WTC11 (cell line): ENCODE measurements around the gene MACO1. TPM values are rescaled to one million over a fixed set of nuclear protein-coding genes. Genes with fewer than 3 reads are reported as not detected.

Source experiments
- ATAC-seq: fragments of 200-7000 bp; cut with Tn5 transposase; 2 replicates; pipeline ENCODE4 v1.10.0; 2021; ENCODE audit warnings: mild to moderate bottlenecking, moderate library complexity
- CTCF ChIA-PET: fragments of 300-600 bp; sonication (Branson Sonifier 250); formaldehyde crosslinking; loops from one replicate; lab custom pipeline; 2021; ENCODE audit warnings: antibody characterized with exemption; lab: Charles Lee
- POLR2A ChIA-PET: fragments of 350-600 bp; sonication (Branson Sonifier 250); formaldehyde crosslinking; loops from one replicate; lab custom pipeline; 2021; ENCODE audit warnings: antibody characterized with exemption; lab: Charles Lee
- DNase-seq: peaks from one replicate; pipeline ENCODE4 v3.0.0; 2021; ENCODE audit warnings: low spot score
- H3K27ac Mint-ChIP-seq: 2 replicates; pipeline ENCODE4 v1.8.0; 2021; ENCODE audit warnings: mixed read lengths
- H3K27me3 Mint-ChIP-seq: 2 replicates; pipeline ENCODE4 v1.8.0; 2021; ENCODE audit warnings: low read depth, mild to moderate bottlenecking, moderate library complexity, mixed read lengths
- H3K36me3 Mint-ChIP-seq: 2 replicates; pipeline ENCODE4 v1.8.0; 2021; ENCODE audit warnings: mixed read lengths
- H3K4me1 Mint-ChIP-seq: 2 replicates; pipeline ENCODE4 v1.8.0; 2022; ENCODE audit warnings: mixed read lengths
- H3K4me3 Mint-ChIP-seq: 2 replicates; pipeline ENCODE4 v1.8.0; 2021; ENCODE audit warnings: mild to moderate bottlenecking, moderate library complexity, mixed read lengths
- H3K9me3 Mint-ChIP-seq: 2 replicates; pipeline ENCODE4 v1.8.0; 2021; ENCODE audit warnings: mixed read lengths
- ARID4B ChIP-seq: sonication (generic); formaldehyde crosslinking; IDR thresholded peaks from 2 replicates; pipeline ENCODE4 v1.8.0; 2023; ENCODE audit warnings: missing genetic modification reagents, mild to moderate bottlenecking, borderline replicate concordance
- ATF1 ChIP-seq: sonication (generic); formaldehyde crosslinking; IDR thresholded peaks from 2 replicates; pipeline ENCODE4 v1.8.1; 2023; ENCODE audit warnings: mild to moderate bottlenecking, moderate library complexity, missing genetic modification reagents
- ATF2 ChIP-seq: sonication (generic); formaldehyde crosslinking; IDR thresholded peaks from 2 replicates; pipeline ENCODE4 v1.8.1; 2022; ENCODE audit warnings: low read depth, missing genetic modification reagents, borderline replicate concordance
- E2F4 ChIP-seq: sonication (generic); formaldehyde crosslinking; IDR thresholded peaks from 2 replicates; pipeline ENCODE4 v1.8.1; 2022; ENCODE audit warnings: low read depth, mild to moderate bottlenecking, moderate library complexity, missing genetic modification reagents, borderline replicate concordance
- FOXJ3 ChIP-seq: sonication (generic); formaldehyde crosslinking; IDR thresholded peaks from 2 replicates; pipeline ENCODE4 v1.9.0; 2021; ENCODE audit warnings: missing genetic modification reagents, mild to moderate bottlenecking, borderline replicate concordance
- FOXK1 ChIP-seq: sonication (generic); formaldehyde crosslinking; IDR thresholded peaks from 2 replicates; pipeline ENCODE4 v1.8.0; 2022; ENCODE audit warnings: mild to moderate bottlenecking, moderate library complexity, missing genetic modification reagents
- FOXP1 ChIP-seq: sonication (generic); formaldehyde crosslinking; IDR thresholded peaks from 2 replicates; pipeline ENCODE4 v1.8.0; 2022; ENCODE audit warnings: missing genetic modification reagents, mild to moderate bottlenecking, moderate library complexity, borderline replicate concordance
- GRHL2 ChIP-seq: fragments of 250-450 bp; sonication (Bioruptor Pico); IDR thresholded peaks from 2 replicates; pipeline ENCODE4 v1.8.0; 2022; ENCODE audit warnings: mild to moderate bottlenecking, moderate library complexity; ENCODE audit not compliant: insufficient replicate concordance, severe bottlenecking
- JUN ChIP-seq: sonication (generic); formaldehyde crosslinking; IDR thresholded peaks from 2 replicates; pipeline ENCODE4 v1.8.0; 2023; ENCODE audit warnings: mild to moderate bottlenecking, missing genetic modification reagents
- NR1H2 ChIP-seq: sonication (generic); formaldehyde crosslinking; IDR thresholded peaks from 2 replicates; pipeline ENCODE4 v1.9.0; 2021; ENCODE audit warnings: mild to moderate bottlenecking, moderate library complexity, missing genetic modification reagents
- NR3C1 ChIP-seq: sonication (generic); formaldehyde crosslinking; conservative IDR thresholded peaks from 2 replicates; pipeline ENCODE4 v1.8.1; 2023; ENCODE audit warnings: low read depth, mild to moderate bottlenecking, missing genetic modification reagents
- OVOL2 ChIP-seq: fragments of 250-450 bp; sonication (Bioruptor Pico); IDR thresholded peaks from 2 replicates; pipeline ENCODE4 v1.9.0; 2021; ENCODE audit warnings: mild to moderate bottlenecking, borderline replicate concordance
- PREB ChIP-seq: sonication (generic); formaldehyde crosslinking; IDR thresholded peaks from 2 replicates; pipeline ENCODE4 v1.8.1; 2022; ENCODE audit warnings: mild to moderate bottlenecking, missing genetic modification reagents, moderate library complexity, borderline replicate concordance
- PRRX2 ChIP-seq: fragments of 250-450 bp; sonication (Bioruptor Pico); IDR thresholded peaks from 2 replicates; pipeline ENCODE4 v1.8.0; 2021; ENCODE audit warnings: mild to moderate bottlenecking
- STAT6 ChIP-seq: sonication (generic); formaldehyde crosslinking; conservative IDR thresholded peaks from 2 replicates; pipeline ENCODE4 v1.8.1; 2023; ENCODE audit warnings: mild to moderate bottlenecking, low read depth, missing genetic modification reagents, moderate library complexity
- ZNF138 ChIP-seq: sonication (generic); formaldehyde crosslinking; conservative IDR thresholded peaks from 2 replicates; pipeline ENCODE4 v1.8.1; 2022; ENCODE audit warnings: mild to moderate bottlenecking, moderate library complexity, missing genetic modification reagents
- ZNF263 ChIP-seq: sonication (generic); formaldehyde crosslinking; IDR thresholded peaks from 2 replicates; pipeline ENCODE4 v1.8.1; 2022; ENCODE audit warnings: low read depth, mild to moderate bottlenecking, moderate library complexity, missing genetic modification reagents
- ZNF416 ChIP-seq: fragments of 250-450 bp; sonication (Bioruptor Pico); IDR thresholded peaks from 2 replicates; pipeline ENCODE4 v1.9.0; 2021; ENCODE audit warnings: mild to moderate bottlenecking, inconsistent platforms
- ZNF532 ChIP-seq: fragments of 250-450 bp; sonication (Bioruptor Pico); IDR thresholded peaks from 2 replicates; pipeline ENCODE4 v1.9.0; 2021; ENCODE audit warnings: mild to moderate bottlenecking, borderline replicate concordance
- total RNA-seq: library from RNA; stranded (reverse); gene quantifications from 3 replicates; pipeline ENCODE4 v1.2.3, GENCODE V29; 2021

Gene MACO1
- total RNA-seq, 1 experiment from 2014 or later: 9.5 TPM

- ATAC-seq (no peak), DNase-seq (no peak)
- Mint-ChIP-seq H3K4me1 (no peaks in the 10 kb centered on the region), H3K27me3 (no peaks in the 10 kb centered on the region), H3K27ac (no peak overlapping the region), H3K9me3 (no peaks in the 10 kb centered on the region), H3K36me3 (peaks cover 12% of the 10 kb centered on the region), H3K4me3 (no peak overlapping the region)
- no peak for TF ChIP-seq ZNF532 (CRISPR knock-in tag)
- no peak for TF ChIP-seq ATF1 (CRISPR knock-in tag)
- no peak for TF ChIP-seq PREB (CRISPR knock-in tag)
- TF ChIP-seq FOXK1 (CRISPR knock-in tag): no peak
- no peak for TF ChIP-seq ZNF138 (CRISPR knock-in tag)
- TF ChIP-seq ZNF416 (CRISPR knock-in tag): no peak
- no peak for TF ChIP-seq FOXP1 (CRISPR knock-in tag)
- TF ChIP-seq NR1H2 (CRISPR knock-in tag): no peak
- TF ChIP-seq JUN (CRISPR knock-in tag): no peak
- no peak for TF ChIP-seq FOXJ3 (CRISPR knock-in tag)
- TF ChIP-seq ZNF263: no peak
- no peak for TF ChIP-seq ARID4B (CRISPR knock-in tag)
- TF ChIP-seq OVOL2 (CRISPR knock-in tag): no peak
- TF ChIP-seq NR3C1 (CRISPR knock-in tag): no peak
- POLR2A ChIA-PET: no interaction called here
- CTCF ChIA-PET: interaction anchor here (1.5 kb wide), 1 partner anchor 25 kb away, joined by 3 read pairs; no protein-coding TSS in a partner anchor
Measured at GRCh38 chr1:25461849-25462248, 31.2 kb downstream of the MACO1 start.

GRCh38 chr1:25462732-25463131, 32.0 kb downstream of the MACO1 start:
- no peak for TF ChIP-seq FOXK1 (CRISPR knock-in tag)
- no peak for TF ChIP-seq PRRX2
- no peak for TF ChIP-seq ATF2 (CRISPR knock-in tag)
- no peak for TF ChIP-seq STAT6 (CRISPR knock-in tag)
- no peak for TF ChIP-seq E2F4 (CRISPR knock-in tag)
- TF ChIP-seq GRHL2 (CRISPR knock-in tag): no peak
- TF ChIP-seq, all 79 proteins: peak for 0
- Mint-ChIP-seq H3K27me3 (no peaks in the 10 kb centered on the region), H3K4me3 (no peak overlapping the region), H3K9me3 (no peaks in the 10 kb centered on the region), H3K36me3 (peaks cover 12% of the 10 kb centered on the region), H3K4me1 (no peaks in the 10 kb centered on the region), H3K27ac (no peak overlapping the region)
- ChIA-PET CTCF (interaction anchor here (1.5 kb wide), 1 partner anchor 24 kb away, joined by 3 read pairs; no protein-coding TSS in a partner anchor), POLR2A (no interaction called here)
- ATAC-seq (no peak), DNase-seq (no peak)
